Measurements from ENCODE around the gene AGR2.

GRCh38 chr7:16810573-16810972, 5.8 kb upstream of the AGR2 start:
- TF ChIP-seq SUZ12 (IDR thresholded peaks at IDR 0.05; ENCODE audit: unreplicated experiment): no peak
- no peak for TF ChIP-seq GABPA (IDR thresholded peaks at IDR 0.05; ENCODE audit: low read depth)
- TF ChIP-seq SP1 (IDR thresholded peaks at IDR 0.05; ENCODE audit: low read depth, low read length): no peak
- no peak for TF ChIP-seq CEBPZ (IDR thresholded peaks at IDR 0.05; ENCODE audit: low read depth, low read length)
- no peak for TF ChIP-seq CTCF (IDR thresholded peaks at IDR 0.05 in 2 of 3, conservative IDR thresholded peaks at IDR 0.05 in 1 of 3; ENCODE audit: control insufficient read depth in 2 of 3, extremely low read depth in 1 of 3, insufficient read depth in 1 of 3, low read depth in 3 of 3, low read length in 3 of 3)
- TF ChIP-seq DPF2 (IDR thresholded peaks at IDR 0.05): no peak
- TF ChIP-seq RAD21 (IDR thresholded peaks at IDR 0.05; ENCODE audit: insufficient read depth, low read depth, low read length): no peak
- no peak for TF ChIP-seq ZNF384 (IDR thresholded peaks at IDR 0.05; ENCODE audit: borderline replicate concordance, low read depth, low read length)
- no peak for TF ChIP-seq CEBPB (IDR thresholded peaks at IDR 0.05; ENCODE audit: borderline replicate concordance in 1 of 2, low read depth in 2 of 2, low read length in 2 of 2)
- TF ChIP-seq, protein P1, sequence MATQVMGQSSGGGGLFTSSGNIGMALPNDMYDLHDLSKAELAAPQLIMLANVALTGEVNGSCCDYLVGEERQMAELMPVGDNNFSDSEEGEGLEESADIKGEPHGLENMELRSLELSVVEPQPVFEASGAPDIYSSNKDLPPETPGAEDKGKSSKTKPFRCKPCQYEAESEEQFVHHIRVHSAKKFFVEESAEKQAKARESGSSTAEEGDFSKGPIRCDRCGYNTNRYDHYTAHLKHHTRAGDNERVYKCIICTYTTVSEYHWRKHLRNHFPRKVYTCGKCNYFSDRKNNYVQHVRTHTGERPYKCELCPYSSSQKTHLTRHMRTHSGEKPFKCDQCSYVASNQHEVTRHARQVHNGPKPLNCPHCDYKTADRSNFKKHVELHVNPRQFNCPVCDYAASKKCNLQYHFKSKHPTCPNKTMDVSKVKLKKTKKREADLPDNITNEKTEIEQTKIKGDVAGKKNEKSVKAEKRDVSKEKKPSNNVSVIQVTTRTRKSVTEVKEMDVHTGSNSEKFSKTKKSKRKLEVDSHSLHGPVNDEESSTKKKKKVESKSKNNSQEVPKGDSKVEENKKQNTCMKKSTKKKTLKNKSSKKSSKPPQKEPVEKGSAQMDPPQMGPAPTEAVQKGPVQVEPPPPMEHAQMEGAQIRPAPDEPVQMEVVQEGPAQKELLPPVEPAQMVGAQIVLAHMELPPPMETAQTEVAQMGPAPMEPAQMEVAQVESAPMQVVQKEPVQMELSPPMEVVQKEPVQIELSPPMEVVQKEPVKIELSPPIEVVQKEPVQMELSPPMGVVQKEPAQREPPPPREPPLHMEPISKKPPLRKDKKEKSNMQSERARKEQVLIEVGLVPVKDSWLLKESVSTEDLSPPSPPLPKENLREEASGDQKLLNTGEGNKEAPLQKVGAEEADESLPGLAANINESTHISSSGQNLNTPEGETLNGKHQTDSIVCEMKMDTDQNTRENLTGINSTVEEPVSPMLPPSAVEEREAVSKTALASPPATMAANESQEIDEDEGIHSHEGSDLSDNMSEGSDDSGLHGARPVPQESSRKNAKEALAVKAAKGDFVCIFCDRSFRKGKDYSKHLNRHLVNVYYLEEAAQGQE (IDR thresholded peaks at IDR 0.05; ENCODE audit: low read depth, low read length): no peak
- no peak for TF ChIP-seq SUPT20H (IDR thresholded peaks at IDR 0.05; ENCODE audit: borderline replicate concordance, control insufficient read depth, low read depth, low read length)
- TF ChIP-seq, protein P2, sequence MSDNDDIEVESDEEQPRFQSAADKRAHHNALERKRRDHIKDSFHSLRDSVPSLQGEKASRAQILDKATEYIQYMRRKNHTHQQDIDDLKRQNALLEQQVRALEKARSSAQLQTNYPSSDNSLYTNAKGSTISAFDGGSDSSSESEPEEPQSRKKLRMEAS (IDR thresholded peaks at IDR 0.05; ENCODE audit: low read depth, low read length): no peak

All from GM12878 (cell line).